H9 (cell line): ENCODE results near the gene TSC22D1. TPM values are rescaled to one million over a fixed set of nuclear protein-coding genes. Genes with fewer than 3 reads are reported as not detected.

Source experiments
- DNase-seq: peaks from one replicate; pipeline ENCODE4 v3.0.0-alpha.2; 2017
- H2AFZ ChIP-seq: one replicate; pipeline ENCODE4 v1.6.1; 2013; ENCODE audit warnings: mild to moderate bottlenecking, low read length, control low read depth, moderate library complexity
- H2AK5ac ChIP-seq: 2 replicates; pipeline ENCODE4 v1.6.1; 2013; ENCODE audit warnings: low read length, control low read depth, mixed read lengths; ENCODE audit not compliant: insufficient read length
- H2BK120ac ChIP-seq: one replicate; pipeline ENCODE4 v1.6.1; 2013; ENCODE audit warnings: low read depth, mild to moderate bottlenecking, low read length, control low read depth, inconsistent platforms; ENCODE audit not compliant: poor library complexity, severe bottlenecking
- H2BK12ac ChIP-seq: 2 replicates; pipeline ENCODE4 v1.6.1; 2013; ENCODE audit warnings: low read length, control low read depth, mixed read lengths, low read depth; ENCODE audit not compliant: insufficient read length
- H2BK15ac ChIP-seq: 2 replicates; pipeline ENCODE4 v1.6.1; 2013; ENCODE audit warnings: low read depth, low read length, control low read depth
- H2BK20ac ChIP-seq: one replicate; pipeline ENCODE4 v1.6.1; 2013; ENCODE audit warnings: low read depth, mild to moderate bottlenecking, low read length, control low read depth, inconsistent platforms; ENCODE audit not compliant: poor library complexity, severe bottlenecking
- H2BK5ac ChIP-seq: 2 replicates; pipeline ENCODE4 v1.6.1; 2013; ENCODE audit warnings: low read length, control low read depth, mixed read lengths; ENCODE audit not compliant: insufficient read length
- H3K14ac ChIP-seq: 2 replicates; pipeline ENCODE4 v1.6.1; 2013; ENCODE audit warnings: low read length, control low read depth; ENCODE audit not compliant: insufficient read depth
- H3K18ac ChIP-seq: 2 replicates; pipeline ENCODE4 v1.6.1; 2013; ENCODE audit warnings: low read depth, mild to moderate bottlenecking, mixed read lengths, low read length, control low read depth; ENCODE audit not compliant: insufficient read length
- H3K23ac ChIP-seq: 2 replicates; pipeline ENCODE4 v1.6.1; 2013; ENCODE audit warnings: low read length, control low read depth, mixed read lengths, low read depth; ENCODE audit not compliant: insufficient read length
- H3K23me2 ChIP-seq: 2 replicates; pipeline ENCODE4 v1.6.1; 2013; ENCODE audit warnings: low read depth, mild to moderate bottlenecking, mixed read lengths, low read length, control low read depth; ENCODE audit not compliant: insufficient read length, poor library complexity, severe bottlenecking
- H3K27ac ChIP-seq: 2 replicates; pipeline ENCODE4 v1.5.1; 2013; ENCODE audit warnings: low read length, control low read depth, mixed read lengths, low read depth; ENCODE audit not compliant: insufficient read length
- H3K27me3 ChIP-seq: 2 replicates; pipeline ENCODE4 v1.6.1; 2013; ENCODE audit warnings: low read length, control low read depth, inconsistent platforms; ENCODE audit not compliant: insufficient read depth
- H3K4ac ChIP-seq: 2 replicates; pipeline ENCODE4 v1.6.1; 2013; ENCODE audit warnings: low read depth, mild to moderate bottlenecking, control low read depth, inconsistent platforms, low read length, moderate library complexity
- H3K4me1 ChIP-seq: 2 replicates; pipeline ENCODE4 v1.6.1; 2013; ENCODE audit warnings: low read length, control low read depth, inconsistent platforms; ENCODE audit not compliant: insufficient read depth
- H3K4me2 ChIP-seq: 2 replicates; pipeline ENCODE4 v1.6.1; 2013; ENCODE audit warnings: low read length, control low read depth, mixed read lengths; ENCODE audit not compliant: insufficient read length, insufficient read depth
- H3K56ac ChIP-seq: 2 replicates; pipeline ENCODE4 v1.6.1; 2013; ENCODE audit warnings: low read depth, mild to moderate bottlenecking, mixed read lengths, low read length, control low read depth; ENCODE audit not compliant: insufficient read length
- H3K79me1 ChIP-seq: 2 replicates; pipeline ENCODE4 v1.6.1; 2013; ENCODE audit warnings: low read depth, mild to moderate bottlenecking, moderate library complexity, low read length, control low read depth, inconsistent platforms; ENCODE audit not compliant: insufficient read depth, poor library complexity, severe bottlenecking
- H3K79me2 ChIP-seq: 2 replicates; pipeline ENCODE4 v1.6.1; 2013; ENCODE audit warnings: low read length, control low read depth, inconsistent platforms; ENCODE audit not compliant: insufficient read depth
- H3K9ac ChIP-seq: 2 replicates; pipeline ENCODE4 v1.6.1; 2013; ENCODE audit warnings: low read length, control low read depth, mixed read lengths; ENCODE audit not compliant: insufficient read length; ENCODE audit errors: extremely low read depth
- H3K9me3 ChIP-seq: one replicate; pipeline ENCODE4 v1.6.1; 2013; ENCODE audit warnings: low read depth, low read length, inconsistent platforms; ENCODE audit not compliant: control insufficient read depth
- H3T11ph ChIP-seq: one replicate; pipeline ENCODE4 v1.6.1; 2013; ENCODE audit warnings: mild to moderate bottlenecking, low read length, control low read depth, inconsistent platforms
- H4K20me1 ChIP-seq: one replicate; pipeline ENCODE4 v1.6.1; 2013; ENCODE audit not compliant: control insufficient read depth, insufficient read length, insufficient read depth
- H4K5ac ChIP-seq: 2 replicates; pipeline ENCODE4 v1.6.1; 2013; ENCODE audit warnings: low read depth, mild to moderate bottlenecking, mixed read lengths, low read length, control low read depth; ENCODE audit not compliant: insufficient read length
- H4K8ac ChIP-seq: replicated peaks from 2 replicates; pipeline ENCODE4 v1.6.1; 2013; ENCODE audit warnings: low read length, control low read depth, mixed read lengths, low read depth; ENCODE audit not compliant: insufficient read length
- H4K91ac ChIP-seq: 2 replicates; pipeline ENCODE4 v1.6.1; 2013; ENCODE audit warnings: low read depth, mild to moderate bottlenecking, moderate library complexity, mixed read lengths, low read length, control low read depth; ENCODE audit not compliant: insufficient read length
- H3K27ac Mint-ChIP-seq, 3 experiments: 2 replicates in 2 of 3; 3 replicates in 1 of 3; pipeline ENCODE4 v1.8.0; 2020 to 2021; ENCODE audit warnings: mixed read lengths in 3 of 3, mild to moderate bottlenecking in 1 of 3, moderate library complexity in 1 of 3
- H3K27me3 Mint-ChIP-seq: 2 replicates; pipeline ENCODE4 v1.8.0; 2021; ENCODE audit warnings: low read depth, mild to moderate bottlenecking, moderate library complexity, mixed read lengths
- H3K36me3 Mint-ChIP-seq, 3 experiments: 2 replicates in 2 of 3; 3 replicates in 1 of 3; pipeline ENCODE4 v1.8.0; 2020 to 2021; ENCODE audit warnings: low read depth in 3 of 3, mixed read lengths in 3 of 3; ENCODE audit not compliant: insufficient read depth in 1 of 3
- H3K4me1 Mint-ChIP-seq, 2 experiments: 2 replicates each; pipeline ENCODE4 v1.8.0; 2020; ENCODE audit warnings: mixed read lengths in 2 of 2
- H3K4me3 Mint-ChIP-seq, 2 experiments: 2 replicates in 1 of 2; 3 replicates in 1 of 2; pipeline ENCODE4 v1.8.0; 2020 to 2021; ENCODE audit warnings: mild to moderate bottlenecking in 2 of 2, mixed read lengths in 2 of 2, moderate library complexity in 1 of 2
- H3K9me3 Mint-ChIP-seq, 2 experiments: 2 replicates in 1 of 2; 3 replicates in 1 of 2; pipeline ENCODE4 v1.8.0; 2020; ENCODE audit warnings: mild to moderate bottlenecking in 2 of 2, mixed read lengths in 2 of 2, moderate library complexity in 1 of 2
- CTCF ChIP-seq: fragments of 200-600 bp; sonication (generic); conservative IDR thresholded peaks from 3 replicates; pipeline ENCODE4 v1.8.0; 2021; ENCODE audit warnings: antibody characterized with exemption, mild to moderate bottlenecking
- total RNA-seq: library from RNA; stranded (reverse); gene quantifications from 2 replicates; pipeline ENCODE4 v1.2.1, GENCODE V29; 2021

TSC22D1 gene
- total RNA-seq, 1 experiment from 2014 or later = 76.7 TPM

GRCh38 chr13:44497801-44498200 lies 78.3 kb downstream of the TSC22D1 start:
- Histone ChIP-seq H2BK15ac (no peak overlapping the region), H3K18ac (no peak overlapping the region), H3K4ac (no peak overlapping the region), H4K5ac (no peak overlapping the region), H3K4me1 (peaks cover 3% of the 10 kb centered on the region; the same call in 1 of the 2 replicates), H4K91ac (no peak overlapping the region), H3K79me1 (no peaks in the 10 kb centered on the region), H2BK20ac (no peak overlapping the region), H2BK5ac (no peak overlapping the region), H3K14ac (no peak overlapping the region), H3K23ac (no peak overlapping the region), H3K27ac (no peak overlapping the region), H2AFZ (no peak overlapping the region), H3T11ph (no peak overlapping the region), H3K9me3 (no peaks in the 10 kb centered on the region), H2BK12ac (no peak overlapping the region), H2AK5ac (no peak overlapping the region), H2BK120ac (no peak overlapping the region), H4K20me1 (no peaks in the 10 kb centered on the region), H3K79me2 (no peaks in the 10 kb centered on the region; the same call in 1 of the 2 replicates), H4K8ac (no peak overlapping the region), H3K9ac (no peak overlapping the region), H3K27me3 (no peaks in the 10 kb centered on the region), H3K23me2 (no peaks in the 10 kb centered on the region), H3K56ac (no peak overlapping the region), H3K4me2 (no peak overlapping the region)
- peaks cover 18 to 31% of the 10 kb centered on the region in 2 experiments for H3K4me1 Mint-ChIP-seq
- TF ChIP-seq CTCF = no peak
- peaks cover 2 to 10% (median 4%) of the 10 kb centered on the region in 3 experiments; a peak in 5 of 7 replicates for H3K36me3 Mint-ChIP-seq
- no peak for DNase-seq
- H3K9me3 Mint-ChIP-seq = no peaks in the 10 kb centered on the region; a peak in 1 of 5 replicates
- H3K27me3 Mint-ChIP-seq = no peaks in the 10 kb centered on the region
- peak overlapping the region in 1 of 3 experiments; percentile 7; a peak in 2 of 7 replicates for H3K27ac Mint-ChIP-seq
- no peak overlapping the region for H3K4me3 Mint-ChIP-seq
